ENCODE results near the gene SLFN12L. TPM values are rescaled to one million over a fixed set of nuclear protein-coding genes. Genes with fewer than 3 reads are reported as not detected.

Gene SLFN12L
- total RNA-seq, 1 experiment from 2014 or later: 0.13 TPM

- no peaks in the 10 kb centered on the region for H3K4me1 Mint-ChIP-seq
- TF ChIP-seq IRF1 (CRISPR knock-in tag; IDR thresholded peaks at IDR 0.05): no peak
- no peaks in the 10 kb centered on the region for H3K9me3 Mint-ChIP-seq
- no peak overlapping the region for H3K27ac Mint-ChIP-seq
- H3K36me3 Mint-ChIP-seq: no peaks in the 10 kb centered on the region
- ChIA-PET POLR2A (no interaction called here), CTCF (no interaction called here)
- DNase-seq (ENCODE audit: low spot score) (no peak), ATAC-seq (no peak)
- H3K27me3 Mint-ChIP-seq (ENCODE audit: low read depth): peaks cover 19% of the 10 kb centered on the region
- H3K4me3 Mint-ChIP-seq: no peak overlapping the region
Observed at GRCh38 chr17:35557353-35557752, 19.9 kb upstream of the SLFN12L start.

GRCh38 chr17:35555691-35556090 is 18.2 kb upstream of the SLFN12L start:
- no peak overlapping the region for H3K4me3 Mint-ChIP-seq
- H3K36me3 Mint-ChIP-seq: no peaks in the 10 kb centered on the region
- H3K27ac Mint-ChIP-seq: no peak overlapping the region
- H3K27me3 Mint-ChIP-seq (ENCODE audit: low read depth): peaks cover 19% of the 10 kb centered on the region
- ATAC-seq: no peak
- peaks cover 11% of the 10 kb centered on the region for H3K4me1 Mint-ChIP-seq
- CTCF ChIA-PET: interaction anchor here (0.7 to 1.4 kb wide), 6 partner anchors 58 to 209 kb away, joined by 3 to 7 read pairs (median 4); no protein-coding TSS in a partner anchor
- TF ChIP-seq ESRRA (CRISPR knock-in tag; IDR thresholded peaks at IDR 0.05; ENCODE audit: borderline replicate concordance) (no peak), ERG (CRISPR knock-in tag; IDR thresholded peaks at IDR 0.05) (no peak), CREM (CRISPR knock-in tag; IDR thresholded peaks at IDR 0.05) (no peak), SMAD3 (CRISPR knock-in tag; IDR thresholded peaks at IDR 0.05; ENCODE audit: borderline replicate concordance) (no peak), NFE2L1 (CRISPR knock-in tag; IDR thresholded peaks at IDR 0.05) (no peak), MYBL2 (CRISPR knock-in tag; IDR thresholded peaks at IDR 0.05) (no peak), ZNF425 (CRISPR knock-in tag; conservative IDR thresholded peaks at IDR 0.05) (no peak), FOXJ3 (CRISPR knock-in tag; IDR thresholded peaks at IDR 0.05; ENCODE audit: borderline replicate concordance) (no peak)
- H3K9me3 Mint-ChIP-seq: no peaks in the 10 kb centered on the region
- no peak for DNase-seq (ENCODE audit: low spot score)
- POLR2A ChIA-PET: interaction anchor here (0.6 to 1.0 kb wide), 3 partner anchors 24 to 542 kb away, joined by 3 to 10 read pairs (median 3); no protein-coding TSS in a partner anchor

- H3K27me3 Mint-ChIP-seq (ENCODE audit: low read depth): peaks cover 18% of the 10 kb centered on the region
- no peaks in the 10 kb centered on the region for H3K36me3 Mint-ChIP-seq
- no peak overlapping the region for H3K4me3 Mint-ChIP-seq
- ATAC-seq (no peak), DNase-seq (ENCODE audit: low spot score) (no peak)
- ChIA-PET POLR2A (interaction anchor here (0.8 kb wide), 1 partner anchor 147 kb away, joined by 3 read pairs; no protein-coding TSS in a partner anchor), CTCF (interaction anchor here (0.7 to 6.3 kb wide), 9 partner anchors 16 to 189 kb away, joined by 3 to 31 read pairs (median 3); partner anchors contain the start of gene SLFN12L)
- H3K27ac Mint-ChIP-seq: no peak overlapping the region; the same call in 1 of the 2 replicates
- peaks cover 11% of the 10 kb centered on the region for H3K4me1 Mint-ChIP-seq
- H3K9me3 Mint-ChIP-seq: no peaks in the 10 kb centered on the region
- TF ChIP-seq FOXP1 (CRISPR knock-in tag; IDR thresholded peaks at IDR 0.05; ENCODE audit: borderline replicate concordance): no peak
- TF ChIP-seq ZNF416 (CRISPR knock-in tag; IDR thresholded peaks at IDR 0.05): no peak
- TF ChIP-seq ZSCAN18 (CRISPR knock-in tag; IDR thresholded peaks at IDR 0.05): no peak
- no peak for TF ChIP-seq CBFB (CRISPR knock-in tag; IDR thresholded peaks at IDR 0.05; ENCODE audit: low read depth)
- TF ChIP-seq CREB1 (CRISPR knock-in tag; IDR thresholded peaks at IDR 0.05): no peak
- TF ChIP-seq NR3C1 (CRISPR knock-in tag; conservative IDR thresholded peaks at IDR 0.05; ENCODE audit: low read depth): no peak
- TF ChIP-seq FOXK1 (CRISPR knock-in tag; IDR thresholded peaks at IDR 0.05): no peak
- no peak for TF ChIP-seq TEAD1 (CRISPR knock-in tag; IDR thresholded peaks at IDR 0.05)
- no peak for TF ChIP-seq ZNF532 (CRISPR knock-in tag; IDR thresholded peaks at IDR 0.05; ENCODE audit: borderline replicate concordance)
- TF ChIP-seq AR (CRISPR knock-in tag; IDR thresholded peaks at IDR 0.05): no peak
- TF ChIP-seq ZNF263 (CRISPR knock-in tag; IDR thresholded peaks at IDR 0.05; ENCODE audit: low read depth): no peak
Observed at GRCh38 chr17:35554668-35555067, 17.2 kb upstream of the SLFN12L start.

Data from WTC11 (cell line).